Peyer's patch (tissue), 4 donors: ENCODE results near the gene NANOG.

Experiments used
- POLR2A ChIP-seq, 2 donors: fragments of 450-650 bp; IDR thresholded peaks; one replicate each; pipeline ENCODE4 v1.5.1; 2017; ENCODE audit warnings: antibody characterized with exemption in 2 of 2, mild to moderate bottlenecking in 2 of 2, moderate library complexity in 2 of 2
- TF ChIP-seq, protein P1 (sequence below), 6 experiments: fragments of 450-650 bp in 4 of 6; fragments of 200-600 bp in 2 of 6; sonication (generic) in 1 of 6; IDR thresholded peaks; one replicate each; pipeline ENCODE4 v1.5.1; 2017 to 2019; ENCODE audit warnings: antibody characterized with exemption in 6 of 6, mild to moderate bottlenecking in 3 of 6, moderate library complexity in 1 of 6

DNA sequence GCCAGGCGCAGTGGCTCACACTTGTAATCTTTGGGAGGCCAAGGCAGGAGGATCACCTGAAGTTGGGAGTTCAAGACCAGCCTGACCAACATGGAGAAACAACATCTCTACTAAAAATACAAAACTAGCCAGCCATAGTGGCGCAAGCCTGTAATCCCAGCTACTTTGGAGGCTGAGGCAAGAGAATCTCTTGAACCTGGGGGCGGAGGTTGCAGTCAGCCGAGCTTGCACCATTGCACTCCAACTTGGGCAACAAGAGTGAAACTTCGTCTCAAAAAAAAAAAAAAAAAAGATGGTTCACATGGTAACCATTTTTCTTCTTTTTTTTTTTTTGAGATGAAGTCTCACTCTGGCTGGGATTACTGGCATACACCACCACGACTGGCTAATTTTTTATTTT is 48.2 kb downstream of the NANOG start:
- TF ChIP-seq, protein P1, sequence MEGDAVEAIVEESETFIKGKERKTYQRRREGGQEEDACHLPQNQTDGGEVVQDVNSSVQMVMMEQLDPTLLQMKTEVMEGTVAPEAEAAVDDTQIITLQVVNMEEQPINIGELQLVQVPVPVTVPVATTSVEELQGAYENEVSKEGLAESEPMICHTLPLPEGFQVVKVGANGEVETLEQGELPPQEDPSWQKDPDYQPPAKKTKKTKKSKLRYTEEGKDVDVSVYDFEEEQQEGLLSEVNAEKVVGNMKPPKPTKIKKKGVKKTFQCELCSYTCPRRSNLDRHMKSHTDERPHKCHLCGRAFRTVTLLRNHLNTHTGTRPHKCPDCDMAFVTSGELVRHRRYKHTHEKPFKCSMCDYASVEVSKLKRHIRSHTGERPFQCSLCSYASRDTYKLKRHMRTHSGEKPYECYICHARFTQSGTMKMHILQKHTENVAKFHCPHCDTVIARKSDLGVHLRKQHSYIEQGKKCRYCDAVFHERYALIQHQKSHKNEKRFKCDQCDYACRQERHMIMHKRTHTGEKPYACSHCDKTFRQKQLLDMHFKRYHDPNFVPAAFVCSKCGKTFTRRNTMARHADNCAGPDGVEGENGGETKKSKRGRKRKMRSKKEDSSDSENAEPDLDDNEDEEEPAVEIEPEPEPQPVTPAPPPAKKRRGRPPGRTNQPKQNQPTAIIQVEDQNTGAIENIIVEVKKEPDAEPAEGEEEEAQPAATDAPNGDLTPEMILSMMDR (IDR thresholded peaks at IDR 0.05) = no peak
- no peak for TF ChIP-seq POLR2A (IDR thresholded peaks at IDR 0.05)
